Stomach (tissue), 9 donors: ENCODE results near the gene ZNF827. TPM values are rescaled to one million over a fixed set of nuclear protein-coding genes. Genes with fewer than 3 reads are reported as not detected.

Experiments
- DNase-seq, 2 donors: peaks; one replicate each; pipeline versions ENCODE4 v3.0.0 to v3.0.0-alpha.2; 2013 to 2019
- H3K27ac ChIP-seq, 5 donors: fragments of 200-600 bp in 4 of 5; sonication (generic) in 4 of 5; one replicate each; pipeline ENCODE4 v1.5.1; 2013 to 2019; ENCODE audit warnings: mild to moderate bottlenecking in 1 of 5, moderate library complexity in 1 of 5
- H3K27me3 ChIP-seq, 3 donors: fragments of 200-600 bp; sonication (generic); one replicate each; pipeline ENCODE4 v1.5.1; 2017 to 2019; ENCODE audit warnings: mixed run types in 1 of 3
- H3K36me3 ChIP-seq, 4 donors: fragments of 200-600 bp; sonication (generic); 1 replicate in 3 of 4; 2 replicates in 1 of 4; pipeline ENCODE4 v1.5.1; 2016 to 2019
- H3K4me1 ChIP-seq, 4 donors: fragments of 200-600 bp; sonication (generic); one replicate each; pipeline ENCODE4 v1.5.1; 2016 to 2019
- H3K4me3 ChIP-seq, 4 donors: fragments of 200-600 bp; sonication (generic) in 3 of 4; one replicate each; pipeline ENCODE4 v1.5.1; 2016 to 2019; ENCODE audit warnings: mild to moderate bottlenecking in 1 of 4
- H3K9me3 ChIP-seq, 4 donors: fragments of 200-600 bp; sonication (generic); one replicate each; pipeline ENCODE4 v1.5.1; 2016 to 2019
- CTCF ChIP-seq, 7 experiments: fragments of 450-650 bp in 4 of 7; fragments of 200-600 bp in 3 of 7; sonication (generic) in 3 of 7; IDR thresholded peaks; one replicate each; pipeline ENCODE4 v1.5.1; 2016 to 2019; ENCODE audit warnings: antibody characterized with exemption in 7 of 7, control low read depth in 2 of 7, mild to moderate bottlenecking in 1 of 7
- EP300 ChIP-seq: sonication (generic); formaldehyde crosslinking; IDR thresholded peaks from one replicate; pipeline ENCODE4 v1.6.1; 2017; ENCODE audit warnings: antibody characterized with exemption
- POLR2A ChIP-seq, 4 donors: fragments of 450-650 bp; IDR thresholded peaks; one replicate each; pipeline ENCODE4 v1.6.1; 2016; ENCODE audit warnings: antibody characterized with exemption in 4 of 4, control low read depth in 2 of 4, mild to moderate bottlenecking in 1 of 4, moderate library complexity in 1 of 4
- POLR2AphosphoS5 ChIP-seq, 3 donors: sonication (generic); formaldehyde crosslinking; IDR thresholded peaks; one replicate each; pipeline ENCODE4 v1.6.1; 2016; ENCODE audit warnings: antibody characterized with exemption in 3 of 3
- WGBS, 5 donors: extraction: QIAGEN DNeasy Blood & Tissue Kit in 3 of 5; methylation state at CpG; one replicate each; pipeline versions ENCODE4 v1.1.5 to v1.1.7; 2013 to 2018; 5-methylcytosine and 5-hydroxymethylcytosine counted together
- intact Hi-C: fragments of 100-400 bp; cut with DNase I; formaldehyde crosslinking; loops from one replicate; pipeline ENCODE4 v1.15.1; 2023; ENCODE audit warnings: low total_unique reads
- polyA plus RNA-seq, 3 donors: library from polyadenylated mRNA; stranded (reverse); fragments of 200-250 nt; gene quantifications; one replicate each; pipeline ENCODE4 v1.2.3, GENCODE V29; 2013
- total RNA-seq, 5 donors: library from RNA; depleted of rRNA; stranded (reverse); fragments of >200 nt; gene quantifications; one replicate each; pipeline versions ENCODE4 v1.1.0 to v1.2.3, GENCODE V29; 2014 to 2016
- donor health status: healthy with polysubstance abuse.
- donor health status: Bipolar disorder and iron deficiency.
- donor health status: healthy.

Gene ZNF827
- total and polyA plus RNA-seq, 8 donors, result 1.7 to 109 (median 13.5) TPM

GRCh38 chr4:145909773-145910172 lies 28.9 kb downstream of the ZNF827 start:
- H3K36me3 ChIP-seq, result no peaks in the 10 kb centered on the region
- DNase-seq, result peak; percentile 67 to 68
- no peaks in the 10 kb centered on the region for H3K9me3 ChIP-seq
- 36 to 53% (median 39%) methylated on average over 10 to 12 of the region's 12 CpGs for WGBS, 5 donors
- H3K27ac ChIP-seq, result peak overlapping the region; percentile 74 to 82 (median 81)
- no peaks in the 10 kb centered on the region for H3K27me3 ChIP-seq
- TF ChIP-seq POLR2AphosphoS5 (IDR thresholded peaks at IDR 0.05) (no peak), CTCF (IDR thresholded peaks at IDR 0.05) (no peak), EP300 (no peak), POLR2A (IDR thresholded peaks at IDR 0.05) (no peak)
- peaks cover 0 to 41% (median 5%) of the 10 kb centered on the region in 4 donors for H3K4me1 ChIP-seq
- intact Hi-C loops, result no loop called here
- peak overlapping the region; percentile 36 to 44 (median 39) for H3K4me3 ChIP-seq

DNA sequence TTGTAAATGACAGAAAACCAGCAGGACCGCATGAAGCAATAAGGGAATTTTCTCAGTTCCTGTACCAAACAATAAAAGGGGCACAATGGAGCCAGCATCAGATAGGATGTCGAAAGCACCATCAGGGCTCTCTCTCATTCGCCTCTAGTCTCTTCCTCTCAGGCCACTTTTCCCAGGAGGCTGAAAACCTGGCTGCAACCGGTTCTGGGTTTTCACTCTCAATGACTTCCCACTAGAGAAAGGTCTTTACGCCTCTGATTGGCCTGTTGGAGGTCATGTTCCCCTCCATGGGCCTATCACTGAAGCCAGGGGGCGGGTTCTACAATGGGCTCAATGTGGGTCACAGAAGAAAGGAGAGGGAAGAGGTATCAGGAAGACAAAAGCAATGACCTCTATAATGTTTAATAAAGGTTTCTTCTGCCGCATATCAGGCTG lies 29.3 kb downstream of the ZNF827 start:
- no peaks in the 10 kb centered on the region for H3K27me3 ChIP-seq
- H3K9me3 ChIP-seq, result no peaks in the 10 kb centered on the region
- peaks cover 0 to 37% (median 6%) of the 10 kb centered on the region in 4 donors for H3K4me1 ChIP-seq
- H3K4me3 ChIP-seq, result peak overlapping the region; percentile 36 to 44 (median 39)
- DNase-seq, result peak; percentile 70 to 87
- WGBS, 5 donors, result 48 to 63% (median 55%) methylated on average over 7 of the region's 7 CpGs
- no peaks in the 10 kb centered on the region for H3K36me3 ChIP-seq
- intact Hi-C loops, result no loop called here
- TF ChIP-seq POLR2AphosphoS5 (IDR thresholded peaks at IDR 0.05) (peak in 1 of 3 donors; percentile 26), CTCF (IDR thresholded peaks at IDR 0.05) (no peak), EP300 (no peak), POLR2A (IDR thresholded peaks at IDR 0.05) (no peak)
- peak overlapping the region; percentile 74 to 82 (median 81) for H3K27ac ChIP-seq

DNA sequence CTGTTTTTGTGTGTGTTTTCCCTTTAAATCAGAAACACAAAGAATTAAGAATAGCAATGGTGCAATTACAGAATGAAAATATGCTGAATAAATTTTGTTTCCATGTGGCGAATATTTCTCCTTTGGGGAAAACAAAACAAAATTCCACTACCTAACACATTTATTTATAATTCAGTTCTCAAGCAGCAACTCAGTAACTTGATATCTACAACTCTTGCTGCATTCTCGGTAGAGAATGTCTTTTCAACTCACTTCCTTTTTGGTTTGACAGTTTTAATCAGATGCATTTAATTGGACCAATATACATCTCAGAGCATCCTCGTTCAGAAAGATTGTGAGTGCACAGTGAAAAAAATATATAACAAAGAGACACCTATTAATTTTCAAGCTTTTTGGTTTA lies 30.8 kb downstream of the ZNF827 start:
- no peak for DNase-seq
- no peaks in the 10 kb centered on the region for H3K27me3 ChIP-seq
- H3K4me1 ChIP-seq, result peaks cover 0 to 36% (median 7%) of the 10 kb centered on the region in 4 donors
- H3K27ac ChIP-seq, result no peak overlapping the region
- intact Hi-C loops, result no loop called here
- TF ChIP-seq EP300, result no peak
- no peak for TF ChIP-seq CTCF (IDR thresholded peaks at IDR 0.05)
- TF ChIP-seq POLR2AphosphoS5 (IDR thresholded peaks at IDR 0.05), result no peak
- TF ChIP-seq POLR2A (IDR thresholded peaks at IDR 0.05), result no peak
- H3K36me3 ChIP-seq, result peaks cover 0 to under 1% (median under 1%) of the 10 kb centered on the region in 4 donors
- H3K4me3 ChIP-seq, result no peak overlapping the region
- no peaks in the 10 kb centered on the region for H3K9me3 ChIP-seq
- WGBS, 5 donors, result 48 to 72% (median 66%) methylated on average over 3 of the region's 3 CpGs

GRCh38 chr4:145907390-145907789 lies 31.2 kb downstream of the ZNF827 start:
- Histone ChIP-seq H3K27ac (no peak overlapping the region), H3K4me3 (no peak overlapping the region), H3K4me1 (peaks cover 0 to 36% (median 7%) of the 10 kb centered on the region in 4 donors), H3K27me3 (no peaks in the 10 kb centered on the region), H3K36me3 (peaks cover 0 to 5% (median 5%) of the 10 kb centered on the region in 4 donors), H3K9me3 (no peaks in the 10 kb centered on the region)
- 54 to 73% (median 66%) methylated on average over 4 of the region's 4 CpGs for WGBS, 5 donors
- intact Hi-C loops, result no loop called here
- TF ChIP-seq CTCF (IDR thresholded peaks at IDR 0.05) (no peak), POLR2A (IDR thresholded peaks at IDR 0.05) (no peak), POLR2AphosphoS5 (IDR thresholded peaks at IDR 0.05) (no peak), EP300 (no peak)
- no peak for DNase-seq
